ENCODE results near the gene CDC20B.
A peak's percentile ranks its signal among the peaks of the same experiment; 100 is the strongest.

DNA sequence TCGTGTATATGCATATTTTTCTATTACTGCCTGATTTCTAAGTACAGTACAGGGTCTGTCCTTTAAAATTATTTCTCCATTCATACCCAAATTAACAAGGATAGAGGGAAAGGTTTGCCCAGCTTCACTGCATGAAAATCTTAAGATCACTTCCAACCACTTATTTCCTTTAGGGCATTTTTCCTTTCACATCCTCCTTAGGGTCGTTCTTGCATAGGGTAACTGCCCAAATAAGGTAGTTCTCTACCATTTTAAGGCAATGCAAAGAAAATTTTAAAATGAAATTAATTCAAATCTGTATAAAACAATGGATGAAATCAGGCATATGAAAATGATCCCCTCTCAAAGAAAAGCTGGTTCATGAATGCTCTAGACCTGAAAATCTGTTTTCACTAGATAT is 4.1 kb upstream of the CDC20B start:
- TF ChIP-seq EZH2 (IDR thresholded peaks at IDR 0.05; ENCODE audit: insufficient read depth, poor library complexity, severe bottlenecking) (no peak), EZH2phosphoT487 (IDR thresholded peaks at IDR 0.05; ENCODE audit: insufficient read depth, low read depth) (0 out of 2 replicates have a peak, but pooled peaks have one; percentile 27)
